OCI-LY1 (cell line): Measurements from ENCODE around the gene SH3TC2.

Experiments used
- H2AFZ ChIP-seq: fragments of 200-600 bp; sonication (generic), shearing (Covaris generic); 2 replicates; pipeline ENCODE4 v1.6.0; 2014; ENCODE audit warnings: antibody characterized with exemption, mild to moderate bottlenecking, low read length
- H3F3A ChIP-seq: fragments of 200-600 bp; sonication (generic), shearing (Covaris generic); 2 replicates; pipeline ENCODE4 v1.6.0; 2014; ENCODE audit warnings: mild to moderate bottlenecking, antibody characterized with exemption, low read length, moderate library complexity; ENCODE audit not compliant: insufficient read depth
- H3K27ac ChIP-seq: fragments of 200-600 bp; sonication (generic); 2 replicates; pipeline ENCODE4 v1.5.1; 2014; ENCODE audit warnings: low read length, mixed run types, mild to moderate bottlenecking, low read depth; ENCODE audit not compliant: poor library complexity, severe bottlenecking
- H3K27me3 ChIP-seq: fragments of 200-600 bp; sonication (generic); 2 replicates; pipeline ENCODE4 v1.6.0; 2014; ENCODE audit warnings: antibody characterized with exemption, mild to moderate bottlenecking, low read length, moderate library complexity; ENCODE audit not compliant: insufficient read depth
- H3K36me3 ChIP-seq: fragments of 200-600 bp; sonication (generic); 2 replicates; pipeline ENCODE4 v1.6.1; 2014; ENCODE audit warnings: mild to moderate bottlenecking, antibody characterized with exemption, low read length, moderate library complexity, mixed read lengths; ENCODE audit not compliant: insufficient read depth
- H3K4me1 ChIP-seq: fragments of 200-600 bp; sonication (generic); 2 replicates; pipeline ENCODE4 v1.5.1; 2014; ENCODE audit warnings: mild to moderate bottlenecking, low read length, moderate library complexity; ENCODE audit not compliant: insufficient read depth, severe bottlenecking
- H3K4me2 ChIP-seq: fragments of 200-600 bp; sonication (generic), shearing (Covaris generic); 2 replicates; pipeline ENCODE4 v1.6.1; 2014; ENCODE audit warnings: low read length
- H3K4me3 ChIP-seq: fragments of 200-600 bp; sonication (generic); 2 replicates; pipeline ENCODE4 v1.5.1; 2014; ENCODE audit warnings: low read length, low read depth, mild to moderate bottlenecking, mixed read lengths; ENCODE audit not compliant: poor library complexity, severe bottlenecking
- H3K79me2 ChIP-seq: fragments of 200-600 bp; shearing (Covaris generic); 2 replicates; pipeline ENCODE4 v1.6.1; 2016; ENCODE audit warnings: mixed run types, low read length, mixed read lengths; ENCODE audit not compliant: insufficient read depth
- H3K9ac ChIP-seq: fragments of 200-600 bp; sonication (generic), shearing (Covaris generic); 2 replicates; pipeline ENCODE4 v1.6.1; 2014; ENCODE audit warnings: mild to moderate bottlenecking, low read length, mixed read lengths
- H3K9me2 ChIP-seq: fragments of 200-600 bp; sonication (generic), shearing (Covaris generic); 2 replicates; pipeline ENCODE4 v1.6.1; 2014; ENCODE audit warnings: low read depth, mild to moderate bottlenecking, low read length, mixed read lengths
- H3K9me3 ChIP-seq: fragments of 200-600 bp; shearing (Covaris generic); 2 replicates; pipeline ENCODE4 v1.6.1; 2014; ENCODE audit warnings: low read length, mixed read lengths
- H4K20me1 ChIP-seq: fragments of 200-600 bp; sonication (generic), shearing (Covaris generic); 2 replicates; pipeline ENCODE4 v1.6.0; 2016; ENCODE audit warnings: mild to moderate bottlenecking, low read length; ENCODE audit not compliant: insufficient read depth
- EZH2 ChIP-seq: fragments of 200-600 bp; sonication (generic), shearing (Covaris generic); IDR thresholded peaks from 2 replicates; pipeline ENCODE4 v1.8.0; 2017; ENCODE audit warnings: borderline replicate concordance, mixed run types, mild to moderate bottlenecking, antibody characterized with exemption, low read length, moderate library complexity, mixed read lengths
- TF ChIP-seq, protein P1 (sequence below): fragments of 200-600 bp; sonication (generic), shearing (Covaris generic); IDR thresholded peaks from 2 replicates; pipeline ENCODE4 v1.5.1; 2017; ENCODE audit warnings: mild to moderate bottlenecking, antibody characterized with exemption, low read length, moderate library complexity, mixed read lengths

SH3TC2 gene

GRCh38 chr5:148986636-148987035 lies 76.2 kb downstream of the SH3TC2 start:
- no peak for TF ChIP-seq EZH2
- TF ChIP-seq, protein P1, sequence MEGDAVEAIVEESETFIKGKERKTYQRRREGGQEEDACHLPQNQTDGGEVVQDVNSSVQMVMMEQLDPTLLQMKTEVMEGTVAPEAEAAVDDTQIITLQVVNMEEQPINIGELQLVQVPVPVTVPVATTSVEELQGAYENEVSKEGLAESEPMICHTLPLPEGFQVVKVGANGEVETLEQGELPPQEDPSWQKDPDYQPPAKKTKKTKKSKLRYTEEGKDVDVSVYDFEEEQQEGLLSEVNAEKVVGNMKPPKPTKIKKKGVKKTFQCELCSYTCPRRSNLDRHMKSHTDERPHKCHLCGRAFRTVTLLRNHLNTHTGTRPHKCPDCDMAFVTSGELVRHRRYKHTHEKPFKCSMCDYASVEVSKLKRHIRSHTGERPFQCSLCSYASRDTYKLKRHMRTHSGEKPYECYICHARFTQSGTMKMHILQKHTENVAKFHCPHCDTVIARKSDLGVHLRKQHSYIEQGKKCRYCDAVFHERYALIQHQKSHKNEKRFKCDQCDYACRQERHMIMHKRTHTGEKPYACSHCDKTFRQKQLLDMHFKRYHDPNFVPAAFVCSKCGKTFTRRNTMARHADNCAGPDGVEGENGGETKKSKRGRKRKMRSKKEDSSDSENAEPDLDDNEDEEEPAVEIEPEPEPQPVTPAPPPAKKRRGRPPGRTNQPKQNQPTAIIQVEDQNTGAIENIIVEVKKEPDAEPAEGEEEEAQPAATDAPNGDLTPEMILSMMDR: no peak
- Histone ChIP-seq H3K4me1 (no peaks in the 10 kb centered on the region), H3F3A (no peaks in the 10 kb centered on the region)

GRCh38 chr5:148984345-148984744 lies 78.5 kb downstream of the SH3TC2 start:
- H3K4me3 ChIP-seq: no peak overlapping the region
- no peak overlapping the region for H2AFZ ChIP-seq
- no peaks in the 10 kb centered on the region for H3K36me3 ChIP-seq
- H3K9me2 ChIP-seq: no peaks in the 10 kb centered on the region
- H3K79me2 ChIP-seq: no peaks in the 10 kb centered on the region
- no peaks in the 10 kb centered on the region for H3K4me1 ChIP-seq
- no peak overlapping the region for H3K9ac ChIP-seq
- no peaks in the 10 kb centered on the region for H3K27me3 ChIP-seq
- H3K27ac ChIP-seq: no peak overlapping the region
- H3K4me2 ChIP-seq: no peak overlapping the region
- TF ChIP-seq EZH2: no peak
- TF ChIP-seq, protein P1: no peak
- no peaks in the 10 kb centered on the region for H3K9me3 ChIP-seq
- no peaks in the 10 kb centered on the region for H3F3A ChIP-seq
- no peaks in the 10 kb centered on the region for H4K20me1 ChIP-seq

More at GRCh38 chr5:148986636-148987035, 76.2 kb downstream of the SH3TC2 start:
- Histone ChIP-seq H3K79me2 (no peaks in the 10 kb centered on the region), H3K27ac (no peak overlapping the region), H3K9me2 (no peaks in the 10 kb centered on the region), H4K20me1 (no peaks in the 10 kb centered on the region), H3K4me3 (no peak overlapping the region), H3K27me3 (no peaks in the 10 kb centered on the region), H2AFZ (no peak overlapping the region), H3K4me2 (no peak overlapping the region), H3K36me3 (no peaks in the 10 kb centered on the region), H3K9me3 (no peaks in the 10 kb centered on the region), H3K9ac (no peak overlapping the region)

- no peaks in the 10 kb centered on the region for H3K4me1 ChIP-seq
- no peaks in the 10 kb centered on the region for H3K27me3 ChIP-seq
- H3K4me2 ChIP-seq: no peak overlapping the region
- no peaks in the 10 kb centered on the region for H3K79me2 ChIP-seq
- no peaks in the 10 kb centered on the region for H4K20me1 ChIP-seq
- H3K9me2 ChIP-seq: no peaks in the 10 kb centered on the region
- no peak overlapping the region for H2AFZ ChIP-seq
- no peaks in the 10 kb centered on the region for H3K9me3 ChIP-seq
- no peak overlapping the region for H3K27ac ChIP-seq
- H3K4me3 ChIP-seq: no peak overlapping the region
- no peaks in the 10 kb centered on the region for H3F3A ChIP-seq
- H3K36me3 ChIP-seq: no peaks in the 10 kb centered on the region
- no peak for TF ChIP-seq EZH2
- TF ChIP-seq, protein P1: no peak
- no peak overlapping the region for H3K9ac ChIP-seq
Measured at GRCh38 chr5:148981353-148981752, 81.5 kb downstream of the SH3TC2 start.
